H9 (cell line): ENCODE data around the gene FRY. TPM values are rescaled to one million over a fixed set of nuclear protein-coding genes. Genes with fewer than 3 reads are reported as not detected.

Experiments used
- DNase-seq: peaks from one replicate; pipeline ENCODE4 v3.0.0-alpha.2; 2017
- H2AFZ ChIP-seq: one replicate; pipeline ENCODE4 v1.6.1; 2013; ENCODE audit warnings: mild to moderate bottlenecking, low read length, control low read depth, moderate library complexity
- H2AK5ac ChIP-seq: 2 replicates; pipeline ENCODE4 v1.6.1; 2013; ENCODE audit warnings: low read length, control low read depth, mixed read lengths; ENCODE audit not compliant: insufficient read length
- H2BK120ac ChIP-seq: one replicate; pipeline ENCODE4 v1.6.1; 2013; ENCODE audit warnings: low read depth, mild to moderate bottlenecking, low read length, control low read depth, inconsistent platforms; ENCODE audit not compliant: poor library complexity, severe bottlenecking
- H2BK12ac ChIP-seq: 2 replicates; pipeline ENCODE4 v1.6.1; 2013; ENCODE audit warnings: low read length, control low read depth, mixed read lengths, low read depth; ENCODE audit not compliant: insufficient read length
- H2BK15ac ChIP-seq: 2 replicates; pipeline ENCODE4 v1.6.1; 2013; ENCODE audit warnings: low read depth, low read length, control low read depth
- H2BK20ac ChIP-seq: one replicate; pipeline ENCODE4 v1.6.1; 2013; ENCODE audit warnings: low read depth, mild to moderate bottlenecking, low read length, control low read depth, inconsistent platforms; ENCODE audit not compliant: poor library complexity, severe bottlenecking
- H2BK5ac ChIP-seq: 2 replicates; pipeline ENCODE4 v1.6.1; 2013; ENCODE audit warnings: low read length, control low read depth, mixed read lengths; ENCODE audit not compliant: insufficient read length
- H3K14ac ChIP-seq: 2 replicates; pipeline ENCODE4 v1.6.1; 2013; ENCODE audit warnings: low read length, control low read depth; ENCODE audit not compliant: insufficient read depth
- H3K18ac ChIP-seq: 2 replicates; pipeline ENCODE4 v1.6.1; 2013; ENCODE audit warnings: low read depth, mild to moderate bottlenecking, mixed read lengths, low read length, control low read depth; ENCODE audit not compliant: insufficient read length
- H3K23ac ChIP-seq: 2 replicates; pipeline ENCODE4 v1.6.1; 2013; ENCODE audit warnings: low read length, control low read depth, mixed read lengths, low read depth; ENCODE audit not compliant: insufficient read length
- H3K23me2 ChIP-seq: 2 replicates; pipeline ENCODE4 v1.6.1; 2013; ENCODE audit warnings: low read depth, mild to moderate bottlenecking, mixed read lengths, low read length, control low read depth; ENCODE audit not compliant: insufficient read length, poor library complexity, severe bottlenecking
- H3K27ac ChIP-seq: 2 replicates; pipeline ENCODE4 v1.5.1; 2013; ENCODE audit warnings: low read length, control low read depth, mixed read lengths, low read depth; ENCODE audit not compliant: insufficient read length
- H3K27me3 ChIP-seq: 2 replicates; pipeline ENCODE4 v1.6.1; 2013; ENCODE audit warnings: low read length, control low read depth, inconsistent platforms; ENCODE audit not compliant: insufficient read depth
- H3K4ac ChIP-seq: 2 replicates; pipeline ENCODE4 v1.6.1; 2013; ENCODE audit warnings: low read depth, mild to moderate bottlenecking, control low read depth, inconsistent platforms, low read length, moderate library complexity
- H3K4me1 ChIP-seq: 2 replicates; pipeline ENCODE4 v1.6.1; 2013; ENCODE audit warnings: low read length, control low read depth, inconsistent platforms; ENCODE audit not compliant: insufficient read depth
- H3K4me2 ChIP-seq: 2 replicates; pipeline ENCODE4 v1.6.1; 2013; ENCODE audit warnings: low read length, control low read depth, mixed read lengths; ENCODE audit not compliant: insufficient read length, insufficient read depth
- H3K56ac ChIP-seq: 2 replicates; pipeline ENCODE4 v1.6.1; 2013; ENCODE audit warnings: low read depth, mild to moderate bottlenecking, mixed read lengths, low read length, control low read depth; ENCODE audit not compliant: insufficient read length
- H3K79me1 ChIP-seq: 2 replicates; pipeline ENCODE4 v1.6.1; 2013; ENCODE audit warnings: low read depth, mild to moderate bottlenecking, moderate library complexity, low read length, control low read depth, inconsistent platforms; ENCODE audit not compliant: insufficient read depth, poor library complexity, severe bottlenecking
- H3K79me2 ChIP-seq: 2 replicates; pipeline ENCODE4 v1.6.1; 2013; ENCODE audit warnings: low read length, control low read depth, inconsistent platforms; ENCODE audit not compliant: insufficient read depth
- H3K9ac ChIP-seq: 2 replicates; pipeline ENCODE4 v1.6.1; 2013; ENCODE audit warnings: low read length, control low read depth, mixed read lengths; ENCODE audit not compliant: insufficient read length; ENCODE audit errors: extremely low read depth
- H3K9me3 ChIP-seq: one replicate; pipeline ENCODE4 v1.6.1; 2013; ENCODE audit warnings: low read depth, low read length, inconsistent platforms; ENCODE audit not compliant: control insufficient read depth
- H3T11ph ChIP-seq: one replicate; pipeline ENCODE4 v1.6.1; 2013; ENCODE audit warnings: mild to moderate bottlenecking, low read length, control low read depth, inconsistent platforms
- H4K20me1 ChIP-seq: one replicate; pipeline ENCODE4 v1.6.1; 2013; ENCODE audit not compliant: control insufficient read depth, insufficient read length, insufficient read depth
- H4K5ac ChIP-seq: 2 replicates; pipeline ENCODE4 v1.6.1; 2013; ENCODE audit warnings: low read depth, mild to moderate bottlenecking, mixed read lengths, low read length, control low read depth; ENCODE audit not compliant: insufficient read length
- H4K8ac ChIP-seq: replicated peaks from 2 replicates; pipeline ENCODE4 v1.6.1; 2013; ENCODE audit warnings: low read length, control low read depth, mixed read lengths, low read depth; ENCODE audit not compliant: insufficient read length
- H4K91ac ChIP-seq: 2 replicates; pipeline ENCODE4 v1.6.1; 2013; ENCODE audit warnings: low read depth, mild to moderate bottlenecking, moderate library complexity, mixed read lengths, low read length, control low read depth; ENCODE audit not compliant: insufficient read length
- H3K27ac Mint-ChIP-seq, 3 experiments: 2 replicates in 2 of 3; 3 replicates in 1 of 3; pipeline ENCODE4 v1.8.0; 2020 to 2021; ENCODE audit warnings: mixed read lengths in 3 of 3, mild to moderate bottlenecking in 1 of 3, moderate library complexity in 1 of 3
- H3K27me3 Mint-ChIP-seq: 2 replicates; pipeline ENCODE4 v1.8.0; 2021; ENCODE audit warnings: low read depth, mild to moderate bottlenecking, moderate library complexity, mixed read lengths
- H3K36me3 Mint-ChIP-seq, 3 experiments: 2 replicates in 2 of 3; 3 replicates in 1 of 3; pipeline ENCODE4 v1.8.0; 2020 to 2021; ENCODE audit warnings: low read depth in 3 of 3, mixed read lengths in 3 of 3; ENCODE audit not compliant: insufficient read depth in 1 of 3
- H3K4me1 Mint-ChIP-seq, 2 experiments: 2 replicates each; pipeline ENCODE4 v1.8.0; 2020; ENCODE audit warnings: mixed read lengths in 2 of 2
- H3K4me3 Mint-ChIP-seq, 2 experiments: 2 replicates in 1 of 2; 3 replicates in 1 of 2; pipeline ENCODE4 v1.8.0; 2020 to 2021; ENCODE audit warnings: mild to moderate bottlenecking in 2 of 2, mixed read lengths in 2 of 2, moderate library complexity in 1 of 2
- H3K9me3 Mint-ChIP-seq, 2 experiments: 2 replicates in 1 of 2; 3 replicates in 1 of 2; pipeline ENCODE4 v1.8.0; 2020; ENCODE audit warnings: mild to moderate bottlenecking in 2 of 2, mixed read lengths in 2 of 2, moderate library complexity in 1 of 2
- CTCF ChIP-seq: fragments of 200-600 bp; sonication (generic); conservative IDR thresholded peaks from 3 replicates; pipeline ENCODE4 v1.8.0; 2021; ENCODE audit warnings: antibody characterized with exemption, mild to moderate bottlenecking
- WGBS: extraction: QIAGEN DNeasy Blood & Tissue Kit; methylation state at CpG from one replicate; pipeline ENCODE4 v1.1.7; 2013; ENCODE audit warnings: missing lambda C conversion rate, low lambda C conversion rate, mixed read lengths; ENCODE audit not compliant: insufficient read length; ENCODE audit errors: extremely low coverage; 5-methylcytosine and 5-hydroxymethylcytosine counted together
- total RNA-seq: library from RNA; stranded (reverse); gene quantifications from 2 replicates; pipeline ENCODE4 v1.2.1, GENCODE V29; 2021

The FRY gene
- total RNA-seq, 1 experiment from 2014 or later, result 5.2 TPM

- Histone ChIP-seq H3K9ac (no peak overlapping the region), H2BK5ac (no peak overlapping the region), H3K14ac (no peak overlapping the region), H2AK5ac (no peak overlapping the region), H4K20me1 (no peaks in the 10 kb centered on the region), H3K27ac (no peak overlapping the region), H3K23me2 (no peaks in the 10 kb centered on the region), H2BK120ac (no peak overlapping the region), H4K8ac (no peak overlapping the region), H2AFZ (no peak overlapping the region), H2BK12ac (no peak overlapping the region), H3K27me3 (no peaks in the 10 kb centered on the region), H3K23ac (no peak overlapping the region), H2BK15ac (no peak overlapping the region), H4K5ac (no peak overlapping the region), H3K18ac (no peak overlapping the region), H2BK20ac (no peak overlapping the region), H3K56ac (no peak overlapping the region), H3K4me1 (no peaks in the 10 kb centered on the region), H3K4me2 (no peak overlapping the region), H4K91ac (no peak overlapping the region), H3K79me1 (no peaks in the 10 kb centered on the region), H3K79me2 (no peaks in the 10 kb centered on the region), H3K9me3 (no peaks in the 10 kb centered on the region), H3K4ac (no peak overlapping the region), H3T11ph (no peak overlapping the region)
- H3K4me3 Mint-ChIP-seq, result no peak overlapping the region
- no peaks in the 10 kb centered on the region for H3K9me3 Mint-ChIP-seq
- TF ChIP-seq CTCF, result no peak
- no peaks in the 10 kb centered on the region for H3K4me1 Mint-ChIP-seq
- WGBS, result no CpG with 5 or more reads among the region's 2 CpGs
- no peaks in the 10 kb centered on the region; a peak in 1 of 7 replicates for H3K36me3 Mint-ChIP-seq
- no peaks in the 10 kb centered on the region for H3K27me3 Mint-ChIP-seq
- DNase-seq, result no peak
- no peak overlapping the region for H3K27ac Mint-ChIP-seq
Observed at GRCh38 chr13:32179708-32180107, 148.1 kb downstream of the FRY start.
